Measurements from ENCODE around the gene PLD3.

PLD3 gene

DNA sequence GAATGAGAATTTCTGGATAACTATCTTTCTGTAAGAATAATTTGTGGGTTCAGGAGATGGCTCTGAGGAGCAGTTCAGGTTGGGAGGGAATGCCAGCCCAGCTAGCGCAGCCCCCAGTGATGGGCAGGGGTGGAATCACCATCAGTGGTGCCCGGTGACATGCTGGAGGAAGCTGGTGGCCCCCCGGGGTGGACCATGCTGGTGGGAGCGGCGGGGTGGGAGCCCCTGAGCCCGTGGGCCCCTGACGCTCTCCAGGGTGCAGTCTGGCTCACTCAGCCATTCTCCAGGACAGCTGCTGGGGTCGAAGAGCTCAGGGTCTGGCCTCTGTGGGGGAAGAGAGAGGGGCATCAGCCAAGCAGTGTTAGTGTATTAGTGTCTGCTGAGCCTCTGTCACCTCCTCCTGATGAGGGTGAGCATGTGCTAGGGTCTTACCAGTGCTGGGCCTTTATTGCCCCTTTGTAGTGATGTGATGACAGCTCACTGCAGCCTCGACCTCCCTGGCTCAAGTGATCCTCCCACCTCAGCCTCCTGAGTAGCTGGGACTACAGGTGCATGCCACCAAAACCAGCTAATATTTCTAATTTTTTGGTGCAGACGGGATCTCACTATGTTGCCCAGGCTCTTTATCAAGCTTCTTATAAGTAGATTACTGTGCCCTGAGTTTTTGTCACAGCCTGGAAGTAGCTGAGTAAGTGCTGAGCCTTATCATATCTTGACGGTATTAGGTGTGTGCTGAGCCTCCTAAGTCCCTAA, 31.1 kb downstream of the PLD3 start:
- TF ChIP-seq, protein P1, sequence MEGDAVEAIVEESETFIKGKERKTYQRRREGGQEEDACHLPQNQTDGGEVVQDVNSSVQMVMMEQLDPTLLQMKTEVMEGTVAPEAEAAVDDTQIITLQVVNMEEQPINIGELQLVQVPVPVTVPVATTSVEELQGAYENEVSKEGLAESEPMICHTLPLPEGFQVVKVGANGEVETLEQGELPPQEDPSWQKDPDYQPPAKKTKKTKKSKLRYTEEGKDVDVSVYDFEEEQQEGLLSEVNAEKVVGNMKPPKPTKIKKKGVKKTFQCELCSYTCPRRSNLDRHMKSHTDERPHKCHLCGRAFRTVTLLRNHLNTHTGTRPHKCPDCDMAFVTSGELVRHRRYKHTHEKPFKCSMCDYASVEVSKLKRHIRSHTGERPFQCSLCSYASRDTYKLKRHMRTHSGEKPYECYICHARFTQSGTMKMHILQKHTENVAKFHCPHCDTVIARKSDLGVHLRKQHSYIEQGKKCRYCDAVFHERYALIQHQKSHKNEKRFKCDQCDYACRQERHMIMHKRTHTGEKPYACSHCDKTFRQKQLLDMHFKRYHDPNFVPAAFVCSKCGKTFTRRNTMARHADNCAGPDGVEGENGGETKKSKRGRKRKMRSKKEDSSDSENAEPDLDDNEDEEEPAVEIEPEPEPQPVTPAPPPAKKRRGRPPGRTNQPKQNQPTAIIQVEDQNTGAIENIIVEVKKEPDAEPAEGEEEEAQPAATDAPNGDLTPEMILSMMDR (conservative IDR thresholded peaks at IDR 0.05; ENCODE audit: low read depth, low read length): no peak
- H3K4me3 ChIP-seq (ENCODE audit: low read depth, low read length): no peak overlapping the region
- no peak for DNase-seq (ENCODE audit: low read depth)

DNA sequence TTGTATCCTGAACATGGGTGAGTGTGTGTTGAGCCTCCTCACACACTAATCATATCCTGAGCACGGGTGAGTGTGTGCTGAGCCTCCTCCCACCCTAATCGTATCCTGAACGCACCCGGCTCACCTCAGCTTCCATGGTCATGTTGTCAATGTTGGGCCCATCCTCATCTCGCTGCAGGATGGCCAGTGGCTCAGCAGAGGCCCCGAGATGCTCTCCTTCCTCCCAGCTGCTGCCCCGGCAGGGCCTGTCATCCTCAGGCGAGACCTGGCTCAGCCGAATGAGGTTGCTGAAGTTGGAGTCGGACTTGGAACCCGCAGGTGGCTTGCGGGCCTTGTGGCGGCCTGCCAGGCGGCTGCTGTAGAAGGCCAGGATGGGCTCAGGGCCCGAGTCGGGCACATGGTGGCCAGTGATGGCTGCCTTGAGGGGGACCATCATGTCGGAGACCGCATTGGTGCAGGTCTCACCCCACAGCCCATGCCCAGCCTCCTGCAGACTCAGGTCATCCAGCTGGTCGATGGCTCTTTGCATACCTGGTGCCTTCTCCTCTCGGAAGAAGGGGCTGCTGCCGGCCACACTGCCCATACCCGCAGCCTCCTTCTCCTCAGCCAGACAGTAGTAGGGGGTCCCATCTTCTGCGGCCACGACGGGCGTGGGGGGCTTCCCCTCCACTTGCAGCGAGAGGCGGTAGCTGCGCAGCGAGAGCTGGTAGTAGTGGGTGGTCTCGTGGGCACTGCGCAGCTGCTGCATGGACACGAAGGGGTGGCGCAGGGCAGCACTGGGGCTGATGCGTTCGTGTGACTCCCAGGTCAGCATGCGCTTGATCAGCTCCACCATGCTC, 31.9 kb downstream of the PLD3 start:
- no peak for DNase-seq (ENCODE audit: low read depth)
- TF ChIP-seq, protein P1 (conservative IDR thresholded peaks at IDR 0.05; ENCODE audit: low read depth, low read length): no peak
- no peak overlapping the region for H3K4me3 ChIP-seq (ENCODE audit: low read depth, low read length)

DNA sequence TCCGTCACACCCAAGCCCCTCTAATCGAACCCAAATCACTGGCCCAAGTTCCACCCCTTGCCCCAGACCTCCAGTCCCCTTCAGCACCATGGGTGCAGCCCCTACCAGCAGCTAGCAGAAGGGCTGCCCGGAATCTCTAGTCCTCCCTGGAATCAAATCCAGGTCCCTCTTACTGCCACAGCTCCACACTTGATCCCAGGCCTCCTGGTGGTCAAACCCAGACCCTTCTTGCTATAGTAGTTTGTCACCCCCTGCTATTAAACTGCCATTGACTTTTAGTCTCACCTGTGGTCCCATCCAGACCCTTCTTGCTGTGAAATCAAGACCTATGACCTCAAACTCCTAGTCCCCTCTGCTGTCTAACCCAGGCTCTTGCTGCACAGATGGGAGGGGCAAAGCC, 32.8 kb downstream of the PLD3 start:
- TF ChIP-seq, protein P1 (conservative IDR thresholded peaks at IDR 0.05; ENCODE audit: low read depth, low read length): peak; percentile 37
- DNase-seq (ENCODE audit: low read depth): no peak
- no peak overlapping the region for H3K4me3 ChIP-seq (ENCODE audit: low read depth, low read length)

DNA sequence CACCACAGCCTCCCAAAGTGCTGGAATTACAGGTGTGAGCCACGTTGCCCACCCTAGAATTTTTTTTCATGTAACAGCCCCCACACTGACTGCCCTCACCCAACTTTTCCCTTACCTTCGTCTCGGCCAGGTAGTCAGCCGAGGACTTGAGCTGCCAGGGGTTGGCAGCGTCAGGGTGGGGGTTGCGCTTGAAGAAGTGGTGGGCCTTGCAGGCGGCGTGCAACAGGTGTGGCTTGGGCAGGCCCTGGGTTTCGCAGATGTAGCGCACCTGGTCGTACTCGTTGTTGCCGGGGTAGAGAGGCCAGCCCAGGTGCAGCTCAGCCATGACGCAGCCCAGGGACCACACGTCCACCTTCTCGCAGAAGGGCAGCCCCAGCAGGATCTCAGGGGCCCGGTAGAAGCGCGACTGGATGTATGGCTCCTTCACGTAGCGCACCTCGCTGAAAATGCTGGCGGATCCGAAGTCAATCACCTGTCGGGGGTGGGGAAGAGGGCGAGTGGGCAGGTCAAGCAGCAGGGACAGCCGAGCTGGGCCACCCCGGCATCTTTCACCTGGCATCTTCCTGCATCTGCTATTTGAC, 35.3 kb downstream of the PLD3 start:
- no peak for DNase-seq (ENCODE audit: low read depth)
- no peak overlapping the region for H3K4me3 ChIP-seq (ENCODE audit: low read depth, low read length)
- TF ChIP-seq, protein P1 (conservative IDR thresholded peaks at IDR 0.05; ENCODE audit: low read depth, low read length): no peak

DNA sequence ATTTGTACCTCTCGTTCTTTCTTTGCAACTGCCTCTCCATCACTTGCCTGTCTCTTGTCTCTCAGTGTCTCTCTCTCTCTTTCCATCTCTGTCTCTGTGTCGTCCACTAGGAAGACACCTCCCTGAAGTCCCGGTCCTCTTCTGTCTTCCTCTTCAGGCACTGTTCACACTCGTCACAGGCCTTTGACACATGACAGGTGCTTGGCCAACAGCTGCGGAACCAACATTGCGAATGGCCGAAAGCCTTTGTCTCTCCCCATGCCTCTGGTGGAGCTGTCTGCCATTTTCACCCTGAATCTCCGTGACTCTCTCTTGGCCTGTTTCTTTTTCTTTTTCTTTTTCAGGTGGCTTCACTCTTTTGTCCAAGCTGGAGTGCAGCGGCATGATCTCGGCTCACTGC, 38.7 kb downstream of the PLD3 start:
- H3K4me3 ChIP-seq (ENCODE audit: low read depth, low read length): no peak overlapping the region
- TF ChIP-seq, protein P1 (conservative IDR thresholded peaks at IDR 0.05; ENCODE audit: low read depth, low read length): no peak
- no peak for DNase-seq (ENCODE audit: low read depth)

DNA sequence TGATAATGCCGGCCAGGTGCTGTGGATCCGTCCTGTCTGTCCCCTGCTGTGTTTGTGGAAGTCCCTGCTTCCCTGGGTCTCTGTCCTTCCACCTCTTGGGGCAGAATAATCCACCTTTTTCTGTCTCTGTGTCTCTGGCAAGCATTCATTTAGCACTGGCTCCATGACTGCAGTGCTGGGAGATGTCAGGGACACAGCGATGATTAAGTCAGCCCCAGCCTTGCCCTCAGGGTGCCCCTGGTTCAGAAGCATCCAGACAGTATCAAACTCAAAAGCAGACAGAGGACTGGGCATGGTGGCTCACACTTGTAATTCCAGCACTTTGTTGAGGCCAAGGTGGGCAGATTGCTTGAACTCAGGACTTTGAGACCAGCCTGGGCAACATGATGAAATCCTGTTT, 40.0 kb downstream of the PLD3 start:
- no peak for DNase-seq (ENCODE audit: low read depth)
- TF ChIP-seq, protein P1 (conservative IDR thresholded peaks at IDR 0.05; ENCODE audit: low read depth, low read length): no peak
- no peak overlapping the region for H3K4me3 ChIP-seq (ENCODE audit: low read depth, low read length)
